Measurements from ENCODE around the gene CDC25B.

The CDC25B gene

DNA sequence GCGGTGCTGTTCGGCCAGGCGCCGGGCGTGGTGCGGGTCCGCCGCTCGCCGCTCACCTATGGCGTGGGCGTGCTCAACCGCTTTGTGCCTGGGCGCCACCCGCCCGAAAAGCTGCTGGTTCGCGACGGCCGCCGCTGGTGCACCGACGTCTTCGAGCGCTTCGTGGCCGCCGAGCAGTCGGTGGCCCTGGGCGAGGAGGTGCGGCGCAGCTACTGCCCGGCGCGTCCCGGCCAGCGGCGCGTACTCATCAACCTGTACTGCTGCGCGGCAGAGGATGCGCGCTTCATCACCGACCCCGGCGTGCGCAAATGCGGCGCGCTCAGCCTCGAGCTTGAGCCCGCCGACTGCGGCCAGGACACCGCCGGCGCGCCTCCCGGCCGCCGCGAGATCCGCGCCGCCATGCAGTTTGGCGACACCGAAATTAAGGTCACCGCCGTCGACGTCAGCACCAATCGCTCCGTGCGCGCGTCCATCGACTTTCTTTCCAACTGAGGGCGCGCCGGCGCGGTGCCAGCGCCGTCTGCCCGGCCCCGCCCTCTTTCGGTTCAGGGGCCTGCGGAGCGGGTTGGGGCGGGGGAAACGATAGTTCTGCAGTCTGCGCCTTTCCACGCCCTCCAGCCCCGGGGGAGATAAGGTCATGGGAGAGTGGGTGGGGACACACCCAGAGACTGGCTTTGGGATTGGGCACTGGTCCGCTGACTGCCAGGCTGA is 44.3 kb upstream of the CDC25B start:
- TF ChIP-seq, protein P1, sequence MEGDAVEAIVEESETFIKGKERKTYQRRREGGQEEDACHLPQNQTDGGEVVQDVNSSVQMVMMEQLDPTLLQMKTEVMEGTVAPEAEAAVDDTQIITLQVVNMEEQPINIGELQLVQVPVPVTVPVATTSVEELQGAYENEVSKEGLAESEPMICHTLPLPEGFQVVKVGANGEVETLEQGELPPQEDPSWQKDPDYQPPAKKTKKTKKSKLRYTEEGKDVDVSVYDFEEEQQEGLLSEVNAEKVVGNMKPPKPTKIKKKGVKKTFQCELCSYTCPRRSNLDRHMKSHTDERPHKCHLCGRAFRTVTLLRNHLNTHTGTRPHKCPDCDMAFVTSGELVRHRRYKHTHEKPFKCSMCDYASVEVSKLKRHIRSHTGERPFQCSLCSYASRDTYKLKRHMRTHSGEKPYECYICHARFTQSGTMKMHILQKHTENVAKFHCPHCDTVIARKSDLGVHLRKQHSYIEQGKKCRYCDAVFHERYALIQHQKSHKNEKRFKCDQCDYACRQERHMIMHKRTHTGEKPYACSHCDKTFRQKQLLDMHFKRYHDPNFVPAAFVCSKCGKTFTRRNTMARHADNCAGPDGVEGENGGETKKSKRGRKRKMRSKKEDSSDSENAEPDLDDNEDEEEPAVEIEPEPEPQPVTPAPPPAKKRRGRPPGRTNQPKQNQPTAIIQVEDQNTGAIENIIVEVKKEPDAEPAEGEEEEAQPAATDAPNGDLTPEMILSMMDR (IDR thresholded peaks at IDR 0.05; ENCODE audit: extremely low read depth, missing control alignments), result no peak
- DNase-seq (ENCODE audit: low spot score), result peak; percentile 82

DNA sequence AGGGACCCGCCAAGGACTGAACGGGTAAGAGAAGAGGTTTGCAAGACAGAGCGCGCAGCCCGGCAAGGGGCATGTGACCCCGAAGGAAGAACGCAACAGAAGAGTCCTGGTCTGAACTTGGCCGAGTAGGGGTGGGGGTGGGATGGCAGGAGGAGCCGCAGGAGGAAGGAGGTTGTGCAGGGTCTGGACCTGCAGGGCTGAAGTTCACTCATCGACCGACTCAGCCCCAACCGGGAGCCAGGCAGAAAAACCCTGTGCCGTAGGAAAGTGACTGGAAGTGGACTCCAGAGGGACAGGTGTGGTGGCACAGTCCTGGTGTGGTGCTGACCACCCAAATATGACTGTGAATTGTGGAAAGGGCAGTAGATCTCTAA is 43.7 kb upstream of the CDC25B start:
- DNase-seq (ENCODE audit: low spot score), result no peak
- TF ChIP-seq, protein P1 (IDR thresholded peaks at IDR 0.05; ENCODE audit: extremely low read depth, missing control alignments), result no peak

DNA sequence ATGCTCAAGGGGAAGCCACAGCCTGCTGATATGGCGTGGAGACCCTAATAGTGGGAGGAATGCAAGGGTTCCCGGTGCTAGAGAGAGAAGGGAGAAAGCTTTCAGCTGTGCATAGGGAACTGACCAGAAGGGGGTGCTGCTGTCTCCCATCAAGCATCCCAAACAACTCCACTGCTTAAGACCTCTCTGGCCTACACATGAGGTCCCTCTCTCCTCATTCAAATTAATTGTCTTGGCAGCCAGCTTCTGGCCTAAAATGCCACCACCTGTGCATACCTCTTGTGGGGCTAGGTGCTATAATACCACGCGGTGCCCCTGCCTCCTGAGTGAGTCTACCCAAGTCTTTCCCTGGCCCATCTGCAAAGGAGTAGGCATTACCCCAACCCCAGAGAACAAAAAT is 43.0 kb upstream of the CDC25B start:
- TF ChIP-seq, protein P1 (IDR thresholded peaks at IDR 0.05; ENCODE audit: extremely low read depth, missing control alignments), result peak; percentile 68
- peak; percentile 88 for DNase-seq (ENCODE audit: low spot score)

DNA sequence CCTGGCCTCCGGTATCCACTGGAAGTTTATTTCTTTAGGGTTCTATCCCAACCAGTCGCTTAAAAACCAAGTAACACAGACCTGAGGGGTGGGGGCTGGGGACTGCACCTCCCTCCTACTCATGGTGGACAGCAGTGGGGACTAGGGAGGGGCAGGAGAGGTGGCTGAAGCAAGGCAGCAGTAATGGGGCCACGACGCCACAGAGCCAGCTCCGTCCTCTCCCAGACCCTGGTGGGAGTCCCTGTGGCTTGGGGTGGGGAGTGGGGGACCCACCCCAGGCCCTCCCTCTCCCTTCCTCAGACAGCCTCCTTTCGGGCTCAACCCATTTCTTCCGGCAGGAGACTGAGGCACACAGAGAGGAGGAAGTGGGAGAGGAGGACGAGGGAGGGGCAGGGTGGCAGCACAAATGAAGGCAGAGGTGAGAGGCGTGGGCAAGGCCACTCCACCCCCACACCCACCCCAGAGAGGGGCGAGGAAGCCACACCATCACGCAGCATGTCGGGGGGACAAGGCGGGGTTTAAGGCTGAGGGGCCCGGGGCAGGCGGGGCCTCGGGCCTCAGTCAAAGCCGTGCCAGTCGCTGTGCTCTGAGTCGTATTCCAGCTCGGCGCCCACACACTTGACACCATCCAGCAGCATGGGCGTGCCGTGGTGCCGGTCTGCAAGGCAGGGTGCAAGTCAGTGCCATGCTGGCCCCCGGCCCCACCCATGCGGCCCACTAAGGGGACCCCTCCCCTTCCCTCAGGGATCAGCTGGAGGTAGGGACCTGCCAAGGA is 42.4 kb upstream of the CDC25B start:
- DNase-seq (ENCODE audit: low spot score), result no peak
- TF ChIP-seq, protein P1 (IDR thresholded peaks at IDR 0.05; ENCODE audit: extremely low read depth, missing control alignments), result no peak

DNA sequence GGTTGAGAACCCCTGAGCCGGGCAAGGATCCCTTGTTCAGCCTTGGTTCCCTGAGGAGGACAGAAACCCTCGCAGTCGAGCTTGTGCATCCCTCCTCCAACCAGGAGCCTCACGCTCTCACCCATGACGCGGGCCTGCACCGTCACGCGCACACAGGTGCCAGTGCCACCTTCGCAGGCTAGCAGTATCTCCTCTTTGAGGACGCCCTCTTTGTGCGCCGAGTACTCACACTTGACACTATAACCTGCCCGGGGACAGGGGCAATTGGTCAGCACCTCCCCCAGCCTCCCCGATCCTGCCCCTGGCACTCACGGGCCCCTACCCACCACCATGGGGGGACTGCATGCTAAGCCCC is 41.9 kb upstream of the CDC25B start:
- DNase-seq (ENCODE audit: low spot score), result no peak
- TF ChIP-seq, protein P1 (IDR thresholded peaks at IDR 0.05; ENCODE audit: extremely low read depth, missing control alignments), result no peak

DNA sequence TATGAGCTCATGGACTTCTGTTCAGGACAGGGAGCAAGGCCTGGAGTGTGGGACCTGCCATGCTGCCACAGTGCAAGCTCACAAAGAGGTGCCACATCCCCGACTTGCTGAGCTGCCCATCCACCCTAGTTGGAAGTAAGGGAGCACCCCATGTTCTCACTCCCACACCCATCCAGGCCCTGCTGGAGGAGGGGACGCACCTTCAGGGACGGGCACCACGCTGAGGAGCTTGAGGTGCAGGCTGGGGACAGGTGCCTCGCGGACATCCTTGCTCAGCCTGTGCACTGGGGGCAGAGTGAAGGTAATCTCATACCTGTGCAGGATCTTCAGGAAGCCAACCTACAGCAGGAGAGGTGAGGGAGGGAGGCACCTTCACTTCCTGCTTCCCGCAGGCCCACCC is 40.8 kb upstream of the CDC25B start:
- DNase-seq (ENCODE audit: low spot score), result no peak
- TF ChIP-seq, protein P1 (IDR thresholded peaks at IDR 0.05; ENCODE audit: extremely low read depth, missing control alignments), result no peak

DNA sequence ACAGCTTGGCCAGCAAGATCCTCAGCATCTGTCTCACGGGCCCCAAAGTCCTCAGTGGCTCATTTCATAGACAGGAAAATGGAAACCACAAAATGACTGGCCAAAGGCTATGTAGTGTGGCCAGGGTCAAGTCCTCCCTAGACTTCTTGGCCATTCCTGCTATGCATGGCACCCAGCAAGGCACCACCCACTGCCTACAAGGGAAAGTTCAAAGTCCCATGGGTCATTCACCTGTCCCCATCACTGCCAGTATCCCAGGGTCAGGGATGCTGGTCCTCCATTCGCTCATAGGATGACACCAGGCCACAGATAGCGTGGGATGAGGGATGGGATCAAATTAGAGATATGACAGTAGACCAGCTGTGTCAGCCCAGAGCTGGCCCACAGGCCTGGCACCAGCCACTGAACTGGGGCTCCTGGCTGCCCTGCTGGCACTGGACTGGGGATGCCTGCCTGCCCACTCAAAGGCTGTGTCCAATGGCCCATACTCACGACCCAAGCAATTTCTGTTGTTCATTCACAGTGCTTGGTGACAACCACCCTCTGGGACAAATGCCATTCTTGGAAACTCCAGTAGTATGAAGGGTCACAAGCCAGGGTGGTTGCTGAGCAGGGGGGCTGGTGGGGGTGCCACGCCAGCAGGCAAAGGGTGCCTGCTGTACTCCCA is 40.2 kb upstream of the CDC25B start:
- TF ChIP-seq, protein P1 (IDR thresholded peaks at IDR 0.05; ENCODE audit: extremely low read depth, missing control alignments), result no peak
- no peak for DNase-seq (ENCODE audit: low spot score)
